HG03280 (cell line): Measurements from ENCODE around the gene NKAIN2.

Source experiments
- ATAC-seq: cut with Tn5 transposase; IDR thresholded peaks from one replicate; pipeline ENCODE4 v1.9.1; 2021; ENCODE audit warnings: mild to moderate bottlenecking, moderate library complexity; ENCODE audit not compliant: unreplicated experiment

Gene NKAIN2

DNA sequence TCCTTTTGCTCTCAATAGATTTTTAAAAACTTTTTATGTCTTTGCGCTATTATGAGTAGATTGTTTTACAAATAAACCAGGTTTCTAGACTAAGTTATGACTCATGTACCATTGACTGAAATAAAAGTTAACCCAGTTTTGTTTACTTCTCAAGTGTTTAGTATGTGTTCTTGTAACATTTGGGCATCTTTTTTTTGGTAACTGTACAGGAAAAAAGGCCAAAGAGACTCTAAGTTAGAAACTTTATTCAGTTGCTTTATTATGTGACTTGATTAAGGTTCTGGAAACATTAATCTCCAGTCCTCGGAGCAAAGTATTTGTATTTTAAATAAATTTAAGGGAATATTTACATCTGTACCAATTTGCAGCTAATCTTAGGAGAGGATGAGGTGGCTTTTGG, 2.9 kb downstream of the NKAIN2 start:
- ATAC-seq, result no peak

GRCh38 chr6:123808556-123808955, 4.9 kb downstream of the NKAIN2 start:
- no peak for ATAC-seq

- ATAC-seq, result no peak
These were observed 6.5 kb downstream of the NKAIN2 start for GRCh38 chr6:123810214-123810613.

GRCh38 chr6:123810948-123811347, 7.3 kb downstream of the NKAIN2 start:
- no peak for ATAC-seq

DNA sequence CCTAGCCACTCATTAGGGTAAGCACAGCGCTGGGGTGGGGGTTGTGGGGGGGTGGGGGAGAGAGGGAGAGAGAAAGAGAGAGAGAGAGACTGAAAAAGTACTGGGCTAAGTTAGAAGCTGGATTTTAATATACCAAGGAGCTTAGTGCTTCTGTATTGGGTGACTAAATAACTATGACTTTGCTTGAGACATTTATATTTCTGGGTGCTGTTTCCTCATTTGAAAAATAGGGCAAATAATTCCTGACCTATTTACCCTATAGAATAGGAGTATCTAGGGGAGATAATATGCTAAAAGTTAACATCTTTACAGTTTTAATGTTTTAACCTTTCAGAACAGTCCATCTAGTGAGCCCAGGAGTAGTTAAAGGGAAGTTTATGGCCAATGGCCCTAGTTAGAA, 7.7 kb downstream of the NKAIN2 start:
- no peak for ATAC-seq

DNA sequence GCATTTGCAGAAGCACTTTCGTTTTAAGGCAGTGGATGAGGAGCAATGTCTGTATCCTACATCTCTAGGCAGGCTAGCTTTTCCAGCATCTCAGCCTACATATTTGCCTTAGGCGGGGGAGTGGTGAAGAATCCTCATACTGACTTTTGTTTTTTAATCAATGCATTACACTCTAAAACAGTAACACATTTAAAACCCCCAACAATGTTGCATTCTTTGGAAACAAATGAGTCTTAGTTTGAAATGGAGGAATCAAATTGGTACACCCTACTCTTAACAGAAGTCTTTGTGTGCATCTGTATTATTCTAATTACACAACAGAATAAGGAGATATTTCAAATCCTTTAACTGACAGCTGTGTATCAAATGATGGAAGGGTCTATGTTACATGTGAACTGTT, 9.0 kb downstream of the NKAIN2 start:
- ATAC-seq, result no peak

DNA sequence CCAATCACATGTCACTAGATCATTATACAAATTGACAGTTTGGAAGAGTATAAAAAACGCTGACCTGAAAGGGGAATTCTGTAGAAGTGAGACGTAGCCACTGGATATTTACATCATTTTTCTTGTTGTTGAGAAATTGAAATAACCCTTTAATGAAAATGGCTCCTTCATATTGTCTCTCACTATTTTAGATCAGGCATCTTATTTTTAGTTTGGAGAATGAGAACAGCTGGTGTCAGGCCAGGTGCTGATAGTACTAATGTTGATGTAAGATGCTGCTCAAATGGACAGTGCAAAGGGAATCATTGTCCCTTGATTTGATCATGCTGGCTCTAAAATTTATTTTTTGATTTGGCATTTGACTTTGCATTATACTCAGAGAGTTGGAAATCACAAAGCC, 17.4 kb downstream of the NKAIN2 start:
- ATAC-seq, result no peak

DNA sequence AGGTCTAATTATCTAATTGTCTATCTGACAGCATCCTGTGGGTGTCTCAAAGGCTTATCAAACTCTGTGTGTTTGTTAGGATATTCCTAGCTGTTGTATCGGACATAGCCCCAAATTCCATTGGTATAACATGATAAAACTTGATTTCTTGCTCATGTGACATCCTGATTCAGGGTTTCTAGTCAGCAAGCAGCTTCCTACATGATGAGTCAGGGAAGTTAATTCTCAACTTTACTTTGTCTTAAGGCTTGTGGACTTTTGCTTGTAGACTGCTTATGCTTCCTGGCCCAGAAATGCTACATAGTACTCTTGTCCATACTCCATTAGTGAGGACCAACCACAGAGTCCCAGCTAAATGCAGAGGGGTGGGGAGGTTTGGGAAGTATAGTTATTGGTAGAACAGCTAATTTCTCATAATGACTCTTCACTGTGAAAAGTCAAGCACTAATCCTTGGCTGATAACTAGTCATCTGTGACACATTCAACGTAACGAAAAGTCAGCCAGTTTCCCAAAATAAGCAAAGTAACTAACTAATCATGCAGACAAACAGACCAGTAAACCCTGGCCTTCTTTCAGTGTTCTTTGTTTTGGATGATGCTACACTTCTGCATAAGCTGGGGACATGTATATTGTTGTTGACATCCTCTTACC, 25.8 kb downstream of the NKAIN2 start:
- ATAC-seq, result no peak

DNA sequence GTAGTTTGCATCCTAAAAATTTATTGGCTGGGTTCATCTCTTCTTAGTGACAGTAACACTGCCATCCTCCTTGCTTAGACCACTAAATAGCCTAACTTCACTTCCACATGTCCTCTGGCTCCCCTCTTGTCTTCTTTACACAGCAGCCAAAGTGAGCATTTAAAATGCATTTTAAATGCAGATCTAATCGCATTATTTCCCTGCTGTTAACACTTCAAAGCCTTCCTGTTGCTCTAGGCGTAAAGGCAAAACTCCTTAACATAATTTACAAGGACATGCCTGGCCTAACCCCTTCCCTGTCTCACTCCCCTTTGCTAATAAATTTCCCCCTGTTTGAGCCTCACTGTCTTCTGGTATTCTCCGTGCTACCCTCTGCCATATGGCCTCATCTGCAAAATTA, 26.5 kb downstream of the NKAIN2 start:
- ATAC-seq, result no peak

- ATAC-seq, result no peak
These were observed 35.0 kb downstream of the NKAIN2 start for GRCh38 chr6:123838505-123839234.

DNA sequence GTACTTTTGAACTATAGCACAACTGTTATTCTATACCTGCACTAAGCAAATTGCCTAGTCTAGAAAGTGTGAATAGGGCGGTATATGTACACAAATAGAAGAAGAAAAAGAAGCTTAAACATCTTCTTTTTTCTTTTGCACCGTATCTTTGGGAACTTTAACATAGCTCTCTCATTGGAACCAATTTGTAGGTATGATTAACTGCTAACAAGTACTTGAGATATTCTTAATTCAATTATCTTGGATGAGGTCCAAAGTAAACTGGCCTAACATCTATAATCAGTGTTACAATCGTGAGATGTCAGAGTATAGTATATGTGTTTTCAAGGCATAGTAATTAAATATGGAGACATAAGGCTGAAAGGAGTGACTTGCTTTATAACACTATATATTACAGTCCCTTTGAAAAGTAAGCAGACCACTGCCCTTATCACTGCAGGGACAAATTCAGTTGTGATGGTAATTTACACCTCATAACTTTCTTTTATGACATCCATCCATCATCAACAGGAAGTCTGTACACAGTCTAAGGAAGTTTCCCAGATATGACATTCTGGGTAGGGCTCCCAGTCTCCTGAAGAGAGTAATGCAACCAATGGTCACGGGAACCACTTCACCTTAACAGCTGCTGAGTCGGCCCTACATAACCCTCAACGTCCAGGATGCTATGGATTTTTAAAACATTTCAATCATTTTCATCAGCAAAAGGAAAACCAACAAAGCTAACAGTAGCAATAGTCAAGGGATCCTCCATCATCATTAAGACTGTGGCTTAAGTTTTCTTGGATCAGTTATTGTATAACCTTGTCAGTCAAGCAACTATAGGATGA, 37.6 kb downstream of the NKAIN2 start:
- no peak for ATAC-seq

DNA sequence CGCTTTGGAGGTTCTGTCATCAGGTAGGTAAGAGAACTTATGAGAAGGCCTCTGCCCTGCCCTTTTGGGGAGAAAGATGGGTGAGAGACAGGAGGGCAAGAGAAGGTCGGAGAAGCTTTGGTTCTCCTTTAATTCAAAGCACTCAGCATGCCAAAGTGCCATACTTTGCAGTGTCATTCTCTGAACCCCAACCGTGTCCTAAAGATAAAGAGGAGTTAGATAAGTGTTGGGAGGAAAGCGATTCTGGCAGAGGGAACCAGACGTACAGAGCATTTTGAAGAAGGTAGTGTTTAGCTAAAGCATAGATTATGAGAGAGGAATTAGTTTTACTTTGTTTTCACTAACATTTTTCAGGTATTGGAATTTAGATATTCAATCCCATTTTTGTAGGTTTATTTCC, 40.3 kb downstream of the NKAIN2 start:
- ATAC-seq, result no peak

GRCh38 chr6:123848347-123848746, 44.7 kb downstream of the NKAIN2 start:
- ATAC-seq, result no peak

GRCh38 chr6:123849406-123849805, 45.7 kb downstream of the NKAIN2 start:
- no peak for ATAC-seq

GRCh38 chr6:123850555-123850954, 46.9 kb downstream of the NKAIN2 start:
- no peak for ATAC-seq

GRCh38 chr6:123854201-123854600, 50.5 kb downstream of the NKAIN2 start:
- no peak for ATAC-seq

DNA sequence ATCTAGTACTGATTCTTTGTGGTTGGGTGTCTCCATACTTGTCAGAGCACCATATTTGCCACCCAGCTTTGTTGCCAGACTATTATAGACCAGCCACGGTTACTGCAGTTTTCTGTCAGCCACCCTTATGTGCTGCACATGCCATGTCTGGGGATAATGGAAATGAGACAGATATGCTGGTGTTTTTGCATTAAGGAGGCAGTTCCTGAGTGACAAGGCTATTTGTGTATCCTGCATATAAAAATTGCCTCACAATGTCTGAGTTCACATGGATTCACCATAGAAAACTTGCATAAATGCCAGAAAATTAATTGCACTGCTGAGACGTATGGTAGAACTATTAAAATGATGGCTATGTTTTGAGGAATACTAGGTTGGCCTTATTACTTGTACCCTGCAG, 51.8 kb downstream of the NKAIN2 start:
- ATAC-seq, result no peak

- no peak for ATAC-seq
These were observed 55.6 kb downstream of the NKAIN2 start for GRCh38 chr6:123859291-123859690.

DNA sequence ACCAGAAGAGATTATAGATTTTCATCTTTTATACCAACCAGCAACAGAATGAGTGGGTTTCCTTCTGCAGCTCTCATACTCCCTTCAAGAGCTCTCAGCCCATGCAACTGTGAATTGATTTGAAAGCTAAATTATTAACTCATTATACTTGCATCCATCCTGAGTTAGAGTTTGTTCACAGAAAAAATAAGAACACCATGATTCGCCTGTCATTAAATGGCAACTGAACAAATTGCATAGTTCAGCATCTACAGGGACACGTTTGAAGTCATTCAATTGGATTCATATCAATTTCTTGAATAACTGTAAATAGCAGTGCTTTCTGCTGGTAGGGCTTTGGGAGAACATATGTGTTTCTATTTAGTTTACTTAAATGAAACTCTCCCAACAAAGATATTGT, 65.7 kb downstream of the NKAIN2 start:
- no peak for ATAC-seq

- no peak for ATAC-seq
These were observed 70.3 kb downstream of the NKAIN2 start for GRCh38 chr6:123873974-123874373.

- ATAC-seq, result no peak
These were observed 72.1 kb downstream of the NKAIN2 start for GRCh38 chr6:123875784-123876183.

- no peak for ATAC-seq
These were observed 76.1 kb downstream of the NKAIN2 start for GRCh38 chr6:123879749-123880148.
